Measurements from ENCODE around the gene TMEM258. TPM values are rescaled to one million over a fixed set of nuclear protein-coding genes. Genes with fewer than 3 reads are reported as not detected.

TMEM258 gene
- total RNA-seq, 1 experiment from 2014 or later: 184 TPM

DNA sequence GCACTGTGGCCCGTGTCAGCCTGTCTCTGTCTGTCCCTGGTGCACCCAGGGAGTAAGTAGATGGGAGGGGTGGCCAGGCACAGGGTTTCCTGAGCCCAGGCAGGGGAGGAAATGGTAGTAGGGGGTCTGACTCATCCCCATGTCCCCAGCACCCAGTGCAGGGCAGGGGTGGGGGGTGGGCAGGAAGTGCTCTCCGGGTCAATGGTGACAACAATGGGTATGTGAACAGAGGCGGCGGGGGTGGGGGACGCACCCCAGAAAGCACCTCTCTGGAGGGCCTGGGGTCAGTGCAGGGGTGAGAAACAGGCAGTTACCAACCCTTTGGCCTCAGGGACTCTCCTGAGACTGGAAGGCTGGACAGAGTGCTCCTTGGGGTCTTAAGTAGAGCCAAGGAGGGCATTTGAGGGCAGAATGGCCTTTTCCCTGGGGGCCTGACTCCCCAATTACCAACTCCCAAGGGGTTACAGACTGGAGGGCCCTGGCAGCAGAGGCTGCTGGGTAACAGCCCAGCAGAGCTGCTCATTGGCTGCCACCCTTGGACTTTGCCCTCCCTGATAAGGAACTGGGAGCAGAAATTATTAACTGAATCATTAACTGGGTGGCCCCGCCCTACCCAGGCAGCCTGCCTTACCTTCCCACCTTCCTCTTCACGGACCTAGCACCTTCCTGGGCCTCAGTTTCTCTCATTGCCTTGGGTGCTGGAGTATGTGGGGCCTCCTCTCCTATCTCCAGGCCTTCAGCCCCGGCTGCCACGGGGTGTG, 35.8 kb downstream of the TMEM258 start:
- BruUV-seq (replicated peaks): no TSS peak
- Mint-ChIP-seq H3K4me1 (ENCODE audit: insufficient read depth, unreplicated experiment) (peaks cover 12% of the 10 kb centered on the region), H3K4me3 (ENCODE audit: unreplicated experiment) (no peak overlapping the region)

DNA sequence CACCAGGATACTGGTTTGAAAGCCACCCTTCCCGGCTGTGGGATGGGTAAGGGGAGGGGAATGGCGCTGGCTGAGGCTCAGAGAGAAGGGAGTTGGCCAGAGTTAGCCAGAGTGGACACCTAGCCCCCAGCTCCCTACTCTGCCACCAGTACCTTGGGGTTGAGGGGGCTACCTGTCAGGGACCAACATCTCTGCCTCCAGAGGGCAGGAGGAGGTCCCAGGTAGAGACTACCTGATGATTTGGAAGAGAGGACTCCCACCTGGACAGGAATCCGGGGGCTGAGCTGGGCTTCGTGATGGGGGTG, 36.3 kb downstream of the TMEM258 start:
- DNase-seq (ENCODE audit: unreplicated experiment): no peak
- intact Hi-C loops (cut with micrococcal nuclease): no loop called here
- Mint-ChIP-seq H3K27me3 (ENCODE audit: insufficient read depth, unreplicated experiment) (peaks cover 19% of the 10 kb centered on the region), H3K27ac (ENCODE audit: low read depth, unreplicated experiment) (no peak overlapping the region), H3K4me3 (ENCODE audit: unreplicated experiment) (no peak overlapping the region), H3K9me3 (ENCODE audit: unreplicated experiment) (no peaks in the 10 kb centered on the region), H3K4me1 (ENCODE audit: insufficient read depth, unreplicated experiment) (peaks cover 12% of the 10 kb centered on the region), H3K36me3 (ENCODE audit: insufficient read depth, unreplicated experiment) (no peaks in the 10 kb centered on the region)
- BruUV-seq (replicated peaks): no TSS peak
- TF ChIP-seq, protein P1, sequence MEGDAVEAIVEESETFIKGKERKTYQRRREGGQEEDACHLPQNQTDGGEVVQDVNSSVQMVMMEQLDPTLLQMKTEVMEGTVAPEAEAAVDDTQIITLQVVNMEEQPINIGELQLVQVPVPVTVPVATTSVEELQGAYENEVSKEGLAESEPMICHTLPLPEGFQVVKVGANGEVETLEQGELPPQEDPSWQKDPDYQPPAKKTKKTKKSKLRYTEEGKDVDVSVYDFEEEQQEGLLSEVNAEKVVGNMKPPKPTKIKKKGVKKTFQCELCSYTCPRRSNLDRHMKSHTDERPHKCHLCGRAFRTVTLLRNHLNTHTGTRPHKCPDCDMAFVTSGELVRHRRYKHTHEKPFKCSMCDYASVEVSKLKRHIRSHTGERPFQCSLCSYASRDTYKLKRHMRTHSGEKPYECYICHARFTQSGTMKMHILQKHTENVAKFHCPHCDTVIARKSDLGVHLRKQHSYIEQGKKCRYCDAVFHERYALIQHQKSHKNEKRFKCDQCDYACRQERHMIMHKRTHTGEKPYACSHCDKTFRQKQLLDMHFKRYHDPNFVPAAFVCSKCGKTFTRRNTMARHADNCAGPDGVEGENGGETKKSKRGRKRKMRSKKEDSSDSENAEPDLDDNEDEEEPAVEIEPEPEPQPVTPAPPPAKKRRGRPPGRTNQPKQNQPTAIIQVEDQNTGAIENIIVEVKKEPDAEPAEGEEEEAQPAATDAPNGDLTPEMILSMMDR (IDR thresholded peaks at IDR 0.05; ENCODE audit: unreplicated experiment): no peak
- POLR2A ChIA-PET: no interaction called here
- CTCF ChIA-PET: interaction anchor here (0.9 kb wide), 1 partner anchor 9 kb away, joined by 5 read pairs; no protein-coding TSS in a partner anchor

More for the DNA sequence above, 35.8 kb downstream of the TMEM258 start:
- intact Hi-C loops (cut with micrococcal nuclease): no loop called here
- no peak for DNase-seq (ENCODE audit: unreplicated experiment)
- H3K9me3 Mint-ChIP-seq (ENCODE audit: unreplicated experiment): no peaks in the 10 kb centered on the region
- TF ChIP-seq, protein P1 (IDR thresholded peaks at IDR 0.05; ENCODE audit: unreplicated experiment): no peak
- H3K27ac Mint-ChIP-seq (ENCODE audit: low read depth, unreplicated experiment): no peak overlapping the region
- CTCF ChIA-PET: interaction anchor here (0.9 to 1.9 kb wide), 3 partner anchors 9 to 24 kb away, joined by 4 to 7 read pairs (median 5); no protein-coding TSS in a partner anchor
- POLR2A ChIA-PET: no interaction called here
- H3K36me3 Mint-ChIP-seq (ENCODE audit: insufficient read depth, unreplicated experiment): no peaks in the 10 kb centered on the region
- H3K27me3 Mint-ChIP-seq (ENCODE audit: insufficient read depth, unreplicated experiment): peaks cover 21% of the 10 kb centered on the region

DNA sequence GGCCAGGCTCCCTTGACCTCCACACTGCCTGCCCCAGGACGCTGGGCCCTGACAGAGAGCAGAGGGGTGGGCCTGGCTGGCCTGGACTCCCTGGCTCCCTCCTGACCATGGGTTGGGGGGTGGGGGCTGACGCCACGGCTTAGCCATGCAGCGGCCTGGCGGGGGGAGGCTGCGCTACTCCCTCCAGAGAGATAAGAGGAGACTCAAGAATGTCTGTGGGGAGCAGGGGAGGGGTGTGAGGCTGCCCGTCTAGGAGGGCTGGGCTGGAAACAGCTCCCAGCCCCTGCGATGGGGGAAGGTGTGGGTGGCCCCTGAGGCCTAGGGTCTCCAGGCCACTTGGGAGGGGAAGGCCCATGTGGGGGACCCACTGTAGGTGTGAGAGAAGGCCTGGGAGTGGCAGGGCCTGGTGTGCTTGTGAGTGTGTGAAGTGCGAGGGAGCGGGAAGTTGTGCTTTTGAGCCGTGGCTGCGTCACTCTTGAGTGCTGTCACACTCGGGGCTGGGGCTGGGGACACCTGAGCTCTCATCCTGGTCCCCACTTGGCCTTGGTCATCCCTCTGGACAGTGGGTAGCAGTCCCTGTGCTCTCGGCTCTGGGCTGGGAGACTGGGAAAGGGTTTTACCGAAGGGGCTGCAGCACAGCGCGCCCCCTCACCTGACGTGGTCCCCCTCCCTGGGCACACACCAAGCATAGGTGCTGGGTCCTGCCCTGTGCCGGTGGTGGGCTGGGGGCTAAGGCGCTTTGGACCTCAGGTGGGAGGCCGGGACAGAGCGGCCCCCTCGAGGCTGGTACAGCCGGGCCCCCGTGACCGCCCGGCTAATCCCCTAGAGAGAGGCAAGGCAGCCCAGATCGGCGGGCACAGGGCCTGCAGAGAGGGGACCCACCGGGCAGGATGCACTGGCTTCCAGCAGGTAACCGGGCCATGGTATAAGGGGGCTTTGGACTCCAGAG, 37.6 kb downstream of the TMEM258 start:
- no peaks in the 10 kb centered on the region for H3K36me3 Mint-ChIP-seq (ENCODE audit: insufficient read depth, unreplicated experiment)
- intact Hi-C loops (cut with micrococcal nuclease): no loop called here
- H3K4me3 Mint-ChIP-seq (ENCODE audit: unreplicated experiment): no peak overlapping the region
- no peak for DNase-seq (ENCODE audit: unreplicated experiment)
- TF ChIP-seq, protein P1 (IDR thresholded peaks at IDR 0.05; ENCODE audit: unreplicated experiment): no peak
- peaks cover 19% of the 10 kb centered on the region for H3K27me3 Mint-ChIP-seq (ENCODE audit: insufficient read depth, unreplicated experiment)
- H3K9me3 Mint-ChIP-seq (ENCODE audit: unreplicated experiment): no peaks in the 10 kb centered on the region
- peaks cover 12% of the 10 kb centered on the region for H3K4me1 Mint-ChIP-seq (ENCODE audit: insufficient read depth, unreplicated experiment)
- ChIA-PET POLR2A (no interaction called here), CTCF (no interaction called here)
- BruUV-seq (replicated peaks): no TSS peak
- H3K27ac Mint-ChIP-seq (ENCODE audit: low read depth, unreplicated experiment): no peak overlapping the region

DNA sequence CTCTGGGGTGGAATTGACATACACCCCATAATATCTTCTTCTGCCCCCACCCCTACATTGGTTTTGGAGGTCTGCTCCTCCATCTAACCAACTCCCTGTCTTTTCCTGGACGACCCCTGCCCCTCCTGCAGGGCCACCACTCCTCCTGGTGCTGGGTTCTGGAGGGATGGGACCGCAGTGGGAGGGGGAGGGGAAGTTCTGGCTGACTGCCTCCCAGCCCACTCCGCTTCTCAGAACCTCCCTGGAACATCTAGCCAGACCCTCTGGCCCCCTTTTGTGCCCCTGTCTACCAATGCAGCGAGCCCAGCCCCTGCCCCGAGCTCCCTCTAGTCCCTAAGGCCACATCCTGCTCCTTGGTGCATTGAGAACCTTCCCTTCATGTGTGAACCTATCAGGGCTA, 38.7 kb downstream of the TMEM258 start:
- H3K36me3 Mint-ChIP-seq (ENCODE audit: insufficient read depth, unreplicated experiment): no peaks in the 10 kb centered on the region
- TF ChIP-seq, protein P1 (IDR thresholded peaks at IDR 0.05; ENCODE audit: unreplicated experiment): no peak
- peaks cover 12% of the 10 kb centered on the region for H3K4me1 Mint-ChIP-seq (ENCODE audit: insufficient read depth, unreplicated experiment)
- CTCF ChIA-PET: interaction anchor here (0.5 to 0.9 kb wide), 5 partner anchors 9 to 175 kb away, joined by 3 to 4 read pairs (median 3); no protein-coding TSS in a partner anchor
- H3K27me3 Mint-ChIP-seq (ENCODE audit: insufficient read depth, unreplicated experiment): peaks cover 19% of the 10 kb centered on the region
- no peak for DNase-seq (ENCODE audit: unreplicated experiment)
- BruUV-seq (replicated peaks): no TSS peak
- intact Hi-C loops (cut with micrococcal nuclease): no loop called here
- POLR2A ChIA-PET: interaction anchor here (0.6 kb wide), 1 partner anchor 359 kb away, joined by 5 read pairs; no protein-coding TSS in a partner anchor
- H3K9me3 Mint-ChIP-seq (ENCODE audit: unreplicated experiment): no peaks in the 10 kb centered on the region
- no peak overlapping the region for H3K27ac Mint-ChIP-seq (ENCODE audit: low read depth, unreplicated experiment)
- no peak overlapping the region for H3K4me3 Mint-ChIP-seq (ENCODE audit: unreplicated experiment)

All from MCF 10A (cell line).